HT1080 (cell line): ENCODE results near the gene C16orf54. TPM values are rescaled to one million over a fixed set of nuclear protein-coding genes. Genes with fewer than 3 reads are reported as not detected.
"Not testable (repeated sequence)": the region's sequence is repeated elsewhere in the genome, so short reads cannot be mapped to it uniquely, and the experiment has no call there.

ENCODE experiments used
- DNase-seq: peaks from one replicate; pipeline ENCODE4 v3.0.0-alpha.2; 2015; ENCODE audit warnings: low read depth
- total RNA-seq: library from RNA; depleted of rRNA; stranded (reverse); fragments of >200 nt; shearing (Covaris generic); gene quantifications from 2 replicates; pipeline ENCODE4 v1.2.3, GENCODE V29; 2014

The C16orf54 gene
- total RNA-seq, 1 experiment from 2014 or later = 1.5 TPM

DNA sequence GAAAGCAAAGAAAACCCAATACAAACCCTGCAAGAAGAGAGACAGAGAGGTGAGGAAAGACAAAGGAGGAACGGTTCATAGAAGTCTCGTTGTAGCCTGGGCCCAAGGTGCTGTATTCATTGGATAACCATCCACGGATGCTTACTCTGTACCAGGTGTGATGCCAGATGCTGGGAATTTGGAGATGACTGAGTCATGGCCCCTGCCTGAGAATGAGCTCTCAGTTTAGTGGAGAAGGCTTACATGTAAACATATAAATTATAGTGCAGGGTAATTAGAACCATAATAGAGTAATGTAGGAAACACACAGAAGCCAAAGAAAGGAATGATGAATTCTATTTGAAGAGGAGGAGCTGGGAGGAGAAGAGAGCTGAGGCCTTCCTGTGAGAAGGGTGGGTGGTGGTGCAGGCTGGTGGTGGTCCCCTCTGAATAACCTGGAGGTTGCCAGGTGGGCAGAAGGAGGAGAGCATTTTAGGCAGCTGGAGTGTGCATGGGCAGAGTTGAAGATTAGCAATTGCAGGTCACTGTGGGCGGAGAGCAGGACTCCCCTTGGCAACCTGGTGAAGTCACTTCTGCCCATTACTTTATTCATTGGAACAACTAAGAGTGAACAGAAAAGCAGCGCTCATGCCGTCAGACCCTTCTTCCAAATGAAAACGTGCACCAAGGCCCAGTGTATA is 24.6 kb upstream of the C16orf54 start:
- DNase-seq = no peak

DNA sequence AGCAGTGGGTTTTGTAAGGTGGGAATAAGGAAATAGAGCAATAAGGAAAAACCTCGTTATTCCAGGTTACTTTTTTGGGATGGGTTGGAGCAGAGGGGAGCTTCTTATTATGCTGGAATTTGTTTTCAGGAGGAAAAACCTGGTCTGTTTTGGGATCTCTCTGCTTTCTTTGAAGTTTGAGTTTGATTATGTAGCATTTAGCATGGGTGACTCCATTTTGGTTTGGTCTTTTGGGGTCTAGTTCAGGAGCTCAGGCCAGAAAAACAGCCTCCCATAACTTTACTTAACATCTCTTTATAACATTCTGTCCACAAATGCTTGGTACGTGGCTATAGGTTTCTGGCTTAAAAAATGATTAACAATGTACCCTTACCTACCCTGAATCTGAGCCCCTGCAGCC is 23.7 kb upstream of the C16orf54 start:
- DNase-seq = no peak

DNA sequence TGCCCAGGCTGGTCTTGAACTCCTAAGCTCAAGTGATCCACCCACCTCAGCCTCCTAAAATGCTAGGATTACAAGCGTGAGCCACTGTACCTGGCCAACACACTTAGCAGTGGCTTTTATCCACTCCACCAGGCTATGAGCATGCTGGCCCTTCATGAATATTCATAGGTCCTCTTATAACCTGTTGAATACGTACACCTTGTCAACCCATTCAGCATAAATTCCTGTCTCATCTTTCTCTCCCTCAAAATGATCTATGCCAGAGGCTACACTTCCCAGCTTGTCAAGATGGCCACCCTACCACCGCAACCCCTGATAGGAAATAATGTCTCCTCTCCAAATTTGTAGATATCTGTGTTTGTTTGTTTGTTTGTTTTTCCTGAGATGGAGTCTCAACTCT is 21.3 kb upstream of the C16orf54 start:
- DNase-seq = no peak

DNA sequence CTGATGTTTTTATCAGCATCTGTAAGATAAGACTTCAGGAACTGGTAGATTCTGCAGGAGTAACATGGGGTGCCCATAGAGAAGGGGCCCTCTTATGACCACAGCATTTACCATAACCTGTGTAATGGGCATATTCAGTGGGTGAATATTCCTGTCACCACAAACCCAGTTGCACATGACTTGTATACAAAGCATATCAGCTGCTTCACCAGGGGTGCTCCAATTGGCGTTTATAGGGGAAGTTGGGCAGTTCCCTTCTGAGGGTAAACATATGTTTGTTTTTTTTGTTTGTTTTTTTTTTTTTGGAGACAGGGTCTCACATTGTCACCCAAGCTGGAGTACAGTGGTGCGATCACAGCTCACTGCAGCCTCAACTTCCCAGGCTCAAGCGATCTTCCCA is 20.8 kb upstream of the C16orf54 start:
- DNase-seq = no peak

DNA sequence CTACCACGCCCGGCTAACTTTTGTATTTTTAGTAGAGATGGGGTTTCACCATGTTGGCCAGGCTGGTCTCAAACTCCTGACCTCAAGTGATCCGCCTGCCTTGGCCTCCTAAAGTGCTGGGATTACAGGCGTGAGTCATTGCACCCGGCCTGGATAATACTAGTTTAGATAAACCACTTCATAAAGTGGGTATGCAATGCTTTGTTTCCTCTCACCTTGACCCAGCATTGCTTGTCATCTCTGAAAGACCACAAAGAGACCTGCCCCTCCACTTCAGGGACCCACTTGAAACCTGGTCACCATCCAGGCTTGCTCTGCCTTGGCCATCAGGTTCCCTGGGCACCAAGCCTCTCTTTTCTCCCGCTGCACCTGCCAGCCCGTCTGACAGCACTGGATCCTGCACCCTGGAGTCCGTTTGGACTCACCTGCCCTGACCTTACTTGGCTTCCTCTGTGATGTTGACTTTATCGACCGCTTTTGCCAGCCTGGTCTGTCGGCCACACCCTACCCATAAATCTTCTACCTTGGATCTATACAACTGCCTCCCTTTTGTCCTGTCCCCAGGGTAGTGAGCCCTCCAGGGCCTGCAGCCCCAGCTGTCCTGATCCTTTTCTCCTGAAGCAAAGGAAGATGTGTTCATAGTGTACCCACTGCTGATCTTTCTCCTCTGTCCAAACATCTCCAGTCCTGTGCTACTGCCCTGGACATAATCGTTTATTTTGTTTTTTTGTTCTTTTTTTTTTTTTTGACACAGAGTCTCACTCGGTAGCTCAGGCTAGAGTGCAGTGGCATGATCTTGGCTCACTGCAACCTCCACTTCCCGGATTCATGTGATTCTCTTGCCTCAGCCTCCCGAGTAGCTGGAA is 19.6 kb upstream of the C16orf54 start:
- DNase-seq = no peak

DNA sequence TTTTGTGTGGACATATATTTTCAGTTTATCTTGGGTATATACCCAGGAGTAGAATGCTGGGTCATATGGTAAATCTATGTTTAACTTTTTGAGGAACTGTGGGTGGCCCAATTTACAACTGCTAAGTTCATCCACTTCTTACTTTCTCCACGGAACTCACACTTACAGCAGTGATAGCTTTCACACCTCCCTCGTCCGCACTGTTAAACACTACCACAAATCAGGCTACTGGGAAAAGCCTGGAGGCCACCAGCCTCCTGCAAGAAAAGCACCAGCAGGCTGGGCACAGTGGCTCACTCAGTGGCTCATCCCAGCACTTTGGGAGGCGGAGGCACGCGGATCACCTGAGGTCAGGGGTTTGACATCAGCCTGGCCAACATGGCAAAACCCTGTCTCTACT is 17.5 kb upstream of the C16orf54 start:
- DNase-seq = no peak

DNA sequence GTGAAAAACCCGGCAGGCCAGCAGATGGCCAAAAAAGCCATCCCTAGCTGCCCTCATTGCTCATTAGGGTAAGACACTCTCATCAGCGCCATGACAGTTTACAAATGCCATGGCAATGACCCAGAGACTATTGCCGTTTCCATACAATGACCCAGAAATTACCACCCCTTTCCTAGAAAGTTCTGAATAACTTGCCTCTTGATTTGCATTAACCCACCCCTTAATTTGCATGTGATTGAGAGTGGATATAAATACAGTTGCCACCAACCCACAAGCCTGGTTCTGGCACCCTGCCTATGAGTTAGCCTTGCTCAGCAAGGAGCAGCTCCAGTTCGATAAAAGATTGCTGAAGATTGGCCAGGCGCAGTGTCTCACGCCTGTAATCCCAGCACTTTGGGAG is 16.1 kb upstream of the C16orf54 start:
- no peak for DNase-seq

DNA sequence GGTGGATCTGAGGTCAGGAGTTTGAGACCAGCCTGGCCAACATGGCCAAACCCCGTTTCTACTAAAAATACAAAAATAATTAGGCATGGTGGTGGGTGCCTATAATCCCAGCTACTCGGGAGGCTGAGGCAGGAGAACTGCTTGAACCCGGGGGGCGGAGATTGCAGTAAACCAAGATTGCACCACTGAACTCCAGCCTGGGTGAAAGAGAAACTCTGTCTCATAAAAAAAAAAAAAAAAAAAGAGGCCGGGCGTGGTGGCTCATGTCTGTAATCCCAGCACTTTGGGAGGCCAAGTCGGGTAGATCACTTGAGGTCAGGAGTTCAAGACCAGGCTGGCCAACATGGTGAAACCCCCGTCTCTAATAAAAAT is 15.5 kb upstream of the C16orf54 start:
- DNase-seq = not testable (repeated sequence)

DNA sequence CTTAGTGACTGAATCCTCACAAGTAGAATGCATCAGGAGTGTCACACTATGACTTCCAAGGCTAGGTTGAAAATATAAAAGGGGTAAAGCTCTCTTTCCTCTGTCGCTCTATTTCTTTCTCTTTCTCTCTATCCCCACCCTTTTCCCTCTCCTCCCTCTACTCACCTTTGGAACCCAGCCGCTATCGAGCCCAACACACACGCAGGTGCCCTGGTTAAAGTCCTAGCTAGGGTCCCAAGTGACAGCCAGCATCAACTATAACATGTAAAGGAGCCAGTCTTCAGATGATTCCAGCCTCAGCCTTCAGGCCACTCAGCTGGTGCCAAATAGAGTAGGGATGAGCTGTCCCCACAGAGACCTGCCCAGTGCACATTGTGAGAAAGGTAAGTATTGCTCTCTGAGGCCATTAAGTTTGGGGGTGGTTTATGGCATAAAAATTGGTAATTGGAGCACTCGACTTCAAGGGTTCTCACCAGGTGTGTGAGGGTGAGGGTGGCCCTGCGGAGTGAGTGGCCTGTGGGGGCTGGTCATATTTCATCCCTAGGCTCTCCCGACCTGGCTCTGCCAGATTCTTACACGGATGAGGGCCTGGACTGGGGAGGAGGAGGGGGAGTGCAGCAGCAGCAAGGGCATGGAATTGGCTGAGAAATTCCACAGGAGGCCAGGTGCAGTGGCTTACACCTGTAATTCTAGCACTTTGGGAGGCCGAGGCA is 14.9 kb upstream of the C16orf54 start:
- DNase-seq = no peak

DNA sequence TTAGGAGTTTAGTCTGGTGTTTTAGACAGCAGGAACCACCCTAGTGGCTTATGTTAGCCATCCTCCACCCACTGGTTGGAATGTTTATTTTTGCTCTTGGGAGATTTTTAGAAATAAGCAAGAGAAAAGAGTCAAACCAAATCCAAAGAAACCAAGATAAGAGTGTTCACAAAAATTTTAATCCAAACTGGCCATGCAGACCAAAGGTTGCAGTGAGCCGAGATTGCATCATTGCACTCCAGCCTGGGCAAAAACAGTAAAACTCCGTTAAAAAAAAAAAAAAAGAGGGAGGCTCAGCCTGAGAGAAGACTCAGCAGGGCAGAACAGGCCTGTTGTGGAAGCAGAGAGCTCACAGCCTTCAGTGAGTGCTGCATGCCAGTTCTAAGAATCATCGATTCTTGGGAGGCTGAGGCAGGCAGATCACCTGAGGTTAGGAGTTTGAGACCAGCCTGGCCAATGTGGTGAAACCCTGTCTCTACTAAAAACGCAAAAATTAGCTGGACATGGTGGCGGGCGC is 12.2 kb upstream of the C16orf54 start:
- DNase-seq = no peak

DNA sequence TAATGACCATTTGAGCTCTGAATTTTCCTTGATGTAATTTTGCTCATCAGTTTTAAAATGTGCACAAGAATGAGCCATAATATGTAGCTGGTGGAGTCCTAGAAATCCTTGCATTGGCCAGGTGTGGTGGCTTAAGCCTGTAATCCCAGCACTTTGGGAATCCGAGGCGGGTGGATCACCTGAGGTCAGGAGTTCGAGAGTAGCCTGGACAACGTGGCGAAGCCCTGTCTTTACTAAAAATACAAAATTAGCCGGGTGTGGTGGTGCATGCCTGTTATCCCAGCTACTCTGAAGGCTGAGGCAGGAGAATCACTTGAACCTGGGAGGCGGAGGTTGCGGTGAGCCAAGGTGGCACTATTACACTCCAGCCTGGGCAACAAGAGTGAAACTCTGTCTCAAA is 11.3 kb upstream of the C16orf54 start:
- DNase-seq = not testable (repeated sequence)

DNA sequence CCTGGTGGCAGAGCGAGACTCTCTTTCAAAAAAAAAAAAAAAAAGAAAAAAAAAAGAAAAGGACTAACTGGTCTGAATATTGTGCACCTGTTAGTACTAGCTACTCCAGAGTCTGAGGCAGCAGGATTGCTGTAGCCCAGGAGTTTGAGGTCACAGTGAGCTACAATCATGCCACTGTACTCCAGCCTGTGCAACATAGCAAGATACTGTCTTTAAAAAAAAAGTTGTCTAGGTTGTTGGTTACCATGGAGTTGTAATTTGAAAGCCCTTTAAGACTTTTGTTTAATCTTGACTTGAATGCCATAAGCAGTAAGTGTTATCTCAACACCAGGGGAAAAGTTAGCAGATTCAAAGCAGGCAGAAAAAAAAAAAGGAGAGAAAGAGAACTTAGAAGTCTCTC is 10.9 kb upstream of the C16orf54 start:
- no peak for DNase-seq

DNA sequence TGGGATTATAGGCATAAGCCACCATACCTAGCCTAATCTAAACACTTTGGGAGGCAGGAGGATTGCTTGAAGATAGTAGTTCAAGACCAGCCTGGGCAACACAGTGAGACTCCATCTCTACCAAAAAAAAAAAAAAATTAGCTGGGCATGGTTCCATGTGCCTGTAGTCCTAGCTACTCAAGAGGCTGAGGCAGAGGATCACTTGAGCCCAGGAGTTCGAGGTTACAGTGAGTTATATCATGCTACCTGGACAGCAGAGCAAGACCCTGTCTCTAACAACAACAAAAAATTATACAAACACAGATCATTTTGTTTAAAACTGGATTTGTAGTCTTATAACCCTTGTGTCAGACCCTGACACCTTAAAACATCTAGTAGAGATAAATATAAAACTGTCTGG is 7.7 kb upstream of the C16orf54 start:
- no peak for DNase-seq

DNA sequence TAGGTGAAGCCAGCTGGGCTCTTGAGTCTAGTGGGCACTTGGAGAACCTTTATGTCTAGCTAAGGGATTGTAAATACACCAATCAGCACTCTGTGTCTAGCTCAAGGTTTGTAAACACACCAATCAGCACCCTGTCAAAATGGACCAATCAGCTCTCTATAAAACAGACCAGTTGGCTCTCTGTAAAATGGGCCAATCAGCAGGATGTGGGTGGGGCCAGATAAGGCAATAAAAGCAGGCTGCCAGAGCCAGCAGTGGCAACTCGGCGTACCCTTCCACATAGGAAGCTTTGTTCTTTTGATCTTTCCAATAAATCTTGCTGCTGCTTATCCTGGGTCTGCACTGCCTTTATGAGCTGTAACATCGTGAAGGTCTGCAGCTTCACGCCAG is 3.0 kb upstream of the C16orf54 start:
- DNase-seq = not testable (repeated sequence)

DNA sequence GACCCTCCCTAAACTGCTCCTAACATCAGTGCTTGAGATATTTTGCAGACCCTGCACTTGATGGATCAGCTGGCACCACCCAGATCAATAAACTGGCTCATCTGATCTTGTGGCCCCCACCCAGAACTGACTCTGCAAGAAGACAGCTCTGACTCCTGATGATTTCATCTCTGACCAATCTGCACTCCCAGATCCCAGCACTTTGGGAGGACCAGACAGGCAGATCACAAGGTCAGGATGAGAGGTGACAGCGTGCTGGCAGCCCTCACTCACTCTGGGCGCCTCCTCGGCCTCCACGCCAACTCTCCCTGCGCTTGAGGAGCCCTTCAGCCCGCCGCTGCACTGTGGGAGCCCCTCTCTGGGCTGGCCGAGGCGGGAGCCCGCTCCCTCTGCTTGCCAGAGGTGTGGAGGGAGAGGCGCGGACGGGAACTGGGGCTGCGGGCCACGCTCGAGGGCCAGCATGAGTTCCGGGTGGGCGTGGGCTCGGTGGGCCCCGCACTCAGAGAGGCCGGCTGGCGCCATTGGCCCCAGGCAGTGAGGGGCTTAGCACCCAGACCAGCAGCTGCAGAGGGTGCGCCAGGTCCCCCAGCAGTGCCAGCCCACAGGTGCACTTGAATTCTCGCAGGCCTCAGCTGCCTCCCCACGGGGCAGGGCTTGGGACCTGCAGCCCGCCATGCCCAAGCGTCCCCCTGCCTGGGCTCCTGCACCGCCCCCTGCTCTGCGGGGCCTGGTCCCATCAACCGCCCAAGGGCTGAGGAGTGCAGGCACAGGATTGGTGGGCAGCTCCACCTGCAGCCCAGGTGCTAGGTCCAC is 2.4 kb upstream of the C16orf54 start:
- DNase-seq = no peak

DNA sequence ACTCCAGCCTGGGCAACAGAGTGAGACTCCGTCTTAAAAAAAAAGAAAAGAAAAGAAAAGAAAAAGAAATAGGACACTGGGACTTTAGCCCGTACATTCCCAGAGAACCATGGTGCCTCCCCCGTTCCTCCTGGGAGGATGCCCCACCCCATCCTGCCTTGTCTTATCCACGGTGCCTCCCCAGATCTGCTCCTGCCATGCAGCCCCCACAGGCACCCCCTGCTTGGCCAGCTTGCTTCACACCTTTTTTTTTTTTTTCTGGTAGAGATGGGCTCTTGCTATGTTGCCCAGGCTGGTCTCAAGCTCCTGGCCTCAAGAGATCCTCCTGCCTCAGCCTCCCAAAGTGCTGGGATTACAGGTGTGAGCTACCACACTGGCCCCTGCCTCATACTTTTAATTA is 728 bp upstream of the C16orf54 start:
- not testable (repeated sequence) for DNase-seq

DNA sequence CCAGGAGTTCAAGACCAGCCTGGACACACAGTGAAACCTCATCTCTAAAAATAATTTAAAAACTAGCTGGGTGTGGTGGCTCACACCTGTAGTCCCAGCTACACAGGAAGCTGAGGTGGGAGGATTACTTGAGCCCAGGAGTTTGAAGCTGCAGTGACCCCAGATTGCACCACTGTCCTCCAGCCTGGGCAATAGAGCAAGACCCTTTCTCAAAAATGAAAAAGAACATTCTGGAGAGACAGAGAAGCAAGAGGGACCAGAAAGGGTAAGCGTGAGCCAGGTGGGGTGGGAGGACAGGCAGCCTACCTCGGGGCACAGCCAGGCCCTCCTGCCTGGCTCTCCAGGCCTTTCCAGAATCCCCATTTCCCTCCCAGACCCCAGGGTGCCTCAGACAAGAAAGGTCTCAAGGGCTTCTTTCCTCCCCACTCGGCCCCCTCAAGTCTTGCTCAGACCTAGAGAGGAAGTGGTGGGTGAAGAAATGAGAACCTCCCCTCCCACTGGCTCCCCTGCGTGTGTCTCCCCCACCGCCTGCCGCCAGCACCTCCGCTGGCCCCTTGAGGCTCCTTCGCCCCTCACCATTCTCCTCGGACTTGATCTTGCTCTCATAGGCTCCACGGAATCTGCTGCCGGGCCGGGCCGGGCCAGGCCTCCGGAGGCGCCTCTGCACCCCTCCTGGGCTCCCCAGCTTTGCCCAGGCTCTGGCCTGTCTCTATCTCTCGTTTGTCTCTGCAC is 503 bp downstream of the C16orf54 start:
- DNase-seq = no peak

DNA sequence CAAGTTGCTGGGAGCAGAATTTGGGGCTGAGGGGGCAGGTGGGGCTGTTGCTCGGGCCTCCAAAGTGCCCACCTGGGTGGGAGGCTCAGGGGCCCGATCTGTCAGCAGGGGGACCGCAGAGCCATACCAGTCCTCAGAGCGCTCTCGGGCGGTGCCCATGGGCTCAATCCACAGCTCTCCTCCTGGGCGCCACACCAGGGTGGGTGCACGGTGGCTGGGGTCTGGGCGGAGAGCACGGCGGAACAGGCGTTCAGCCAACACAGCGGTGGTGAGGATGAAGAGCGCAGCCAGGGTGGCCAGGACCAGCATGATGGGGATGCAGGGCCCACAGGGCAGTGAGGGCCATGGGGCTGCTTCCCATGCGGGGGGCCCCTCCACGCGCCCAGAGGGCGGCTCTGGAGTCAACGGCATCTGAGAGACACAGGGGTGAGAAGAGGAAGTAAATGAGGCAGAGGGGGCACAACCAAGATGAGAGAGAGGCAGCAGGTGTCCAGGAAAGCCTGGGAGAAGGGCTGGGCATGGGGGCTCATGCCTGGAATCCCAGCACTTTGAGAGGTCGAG is 1.2 kb downstream of the C16orf54 start:
- DNase-seq = no peak

DNA sequence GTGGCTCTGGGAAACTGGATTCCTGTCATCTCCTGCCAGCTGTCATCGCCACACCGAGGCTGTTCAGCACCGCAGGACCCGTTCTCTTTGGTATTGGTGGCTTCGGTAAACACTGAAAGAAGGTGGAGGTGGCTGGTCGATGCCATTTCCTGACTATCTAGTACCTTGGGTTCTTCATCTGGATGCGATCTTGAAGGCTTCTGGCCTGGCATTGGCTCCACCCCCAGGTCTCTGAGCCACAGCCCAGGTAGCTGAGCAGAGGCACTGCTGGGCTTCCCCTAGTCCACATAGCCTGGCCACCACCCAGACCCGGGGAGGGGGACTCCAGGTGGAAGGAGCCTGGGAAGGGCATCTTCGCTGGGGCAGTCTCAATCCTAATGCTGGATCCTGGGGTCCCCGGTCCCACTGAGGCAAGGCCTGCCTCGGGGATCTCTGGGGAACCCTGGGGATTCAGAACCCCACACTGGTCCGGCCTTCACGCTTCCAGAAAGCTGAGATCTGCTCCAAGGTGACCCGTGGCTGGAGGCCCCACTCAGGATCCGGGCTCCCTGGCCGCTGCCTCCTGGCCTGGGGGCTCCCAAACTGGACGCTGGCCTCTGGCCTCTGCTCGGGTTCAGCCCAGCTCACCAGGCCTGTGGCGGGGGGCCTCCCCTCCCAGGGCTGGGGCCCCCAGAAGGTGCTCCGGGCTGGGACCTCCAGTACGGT is 1.8 kb downstream of the C16orf54 start:
- DNase-seq = no peak

DNA sequence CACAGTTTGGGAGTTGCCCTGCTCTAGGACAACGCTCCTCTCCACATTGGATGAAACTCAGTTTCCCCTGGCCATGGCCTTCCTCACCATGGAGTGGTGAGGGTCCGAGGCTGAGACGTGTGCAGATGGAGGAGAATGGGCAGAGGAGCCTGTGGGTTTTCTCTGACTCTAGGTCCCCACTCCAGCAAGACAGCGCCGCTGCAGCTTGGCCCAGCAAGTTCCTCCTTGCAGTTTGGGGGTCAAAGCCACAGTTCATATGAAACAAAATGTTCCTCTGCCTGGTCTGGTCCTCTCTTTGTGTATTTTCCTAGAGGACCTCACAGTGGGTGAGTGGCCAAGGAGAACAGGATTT is 2.3 kb downstream of the C16orf54 start:
- DNase-seq = no peak
